Nephron progenitor cell (in vitro differentiated cells): ENCODE measurements around the gene ANGPTL2.

Experiments used
- DNase-seq: peaks from one replicate; pipeline ENCODE4 v3.0.0; 2021
- H3K27ac Mint-ChIP-seq: 2 replicates; pipeline ENCODE4 v1.8.0; 2021; ENCODE audit warnings: mild to moderate bottlenecking, moderate library complexity, mixed read lengths
- H3K27me3 Mint-ChIP-seq: 2 replicates; pipeline ENCODE4 v1.8.0; 2021; ENCODE audit warnings: mild to moderate bottlenecking, low read depth, mixed read lengths; ENCODE audit not compliant: poor library complexity
- H3K36me3 Mint-ChIP-seq: 2 replicates; pipeline ENCODE4 v1.8.0; 2021; ENCODE audit warnings: low read depth, mixed read lengths
- H3K4me1 Mint-ChIP-seq: 2 replicates; pipeline ENCODE4 v1.8.0; 2021; ENCODE audit warnings: mixed read lengths
- H3K4me3 Mint-ChIP-seq: 2 replicates; pipeline ENCODE4 v1.8.0; 2021; ENCODE audit warnings: mild to moderate bottlenecking, moderate library complexity, mixed read lengths
- H3K9me3 Mint-ChIP-seq: 2 replicates; pipeline ENCODE4 v1.8.0; 2021; ENCODE audit warnings: mild to moderate bottlenecking, moderate library complexity, mixed read lengths
- CTCF ChIP-seq: fragments of 200-600 bp; sonication (generic); IDR thresholded peaks from 2 replicates; pipeline ENCODE4 v1.5.0; 2021; ENCODE audit warnings: antibody characterized with exemption

The ANGPTL2 gene

GRCh38 chr9:127051881-127052595 is 70.4 kb downstream of the ANGPTL2 start:
- no peak for DNase-seq

GRCh38 chr9:127050591-127051001 is 71.8 kb downstream of the ANGPTL2 start:
- no peaks in the 10 kb centered on the region for H3K36me3 Mint-ChIP-seq
- H3K9me3 Mint-ChIP-seq: no peaks in the 10 kb centered on the region
- no peak overlapping the region for H3K4me3 Mint-ChIP-seq
- TF ChIP-seq CTCF: no peak
- peaks cover 3% of the 10 kb centered on the region for H3K27me3 Mint-ChIP-seq
- DNase-seq: no peak
- H3K27ac Mint-ChIP-seq: no peak overlapping the region
- H3K4me1 Mint-ChIP-seq: no peaks in the 10 kb centered on the region

More at GRCh38 chr9:127051881-127052595, 70.4 kb downstream of the ANGPTL2 start:
- Mint-ChIP-seq H3K27me3 (peaks cover 3% of the 10 kb centered on the region), H3K9me3 (no peaks in the 10 kb centered on the region), H3K4me3 (no peak overlapping the region), H3K4me1 (no peaks in the 10 kb centered on the region), H3K36me3 (no peaks in the 10 kb centered on the region), H3K27ac (no peak overlapping the region)
- no peak for TF ChIP-seq CTCF

- no peak overlapping the region for H3K27ac Mint-ChIP-seq
- H3K27me3 Mint-ChIP-seq: peaks cover 3% of the 10 kb centered on the region
- no peaks in the 10 kb centered on the region for H3K4me1 Mint-ChIP-seq
- DNase-seq: no peak
- H3K4me3 Mint-ChIP-seq: no peak overlapping the region
- no peak for TF ChIP-seq CTCF
- H3K36me3 Mint-ChIP-seq: no peaks in the 10 kb centered on the region
- no peaks in the 10 kb centered on the region for H3K9me3 Mint-ChIP-seq
Measured at GRCh38 chr9:127050152-127050551, 72.3 kb downstream of the ANGPTL2 start.

GRCh38 chr9:127049581-127049980 is 72.9 kb downstream of the ANGPTL2 start:
- H3K27ac Mint-ChIP-seq: no peak overlapping the region
- H3K4me1 Mint-ChIP-seq: no peaks in the 10 kb centered on the region
- no peak for DNase-seq
- no peaks in the 10 kb centered on the region for H3K36me3 Mint-ChIP-seq
- H3K4me3 Mint-ChIP-seq: no peak overlapping the region
- H3K27me3 Mint-ChIP-seq: peaks cover 3% of the 10 kb centered on the region
- H3K9me3 Mint-ChIP-seq: no peaks in the 10 kb centered on the region
- no peak for TF ChIP-seq CTCF

- Mint-ChIP-seq H3K36me3 (no peaks in the 10 kb centered on the region), H3K4me3 (no peak overlapping the region), H3K27ac (no peak overlapping the region), H3K4me1 (no peaks in the 10 kb centered on the region), H3K27me3 (peaks cover 3% of the 10 kb centered on the region), H3K9me3 (no peaks in the 10 kb centered on the region)
- DNase-seq: no peak
- TF ChIP-seq CTCF: no peak
Measured at GRCh38 chr9:127049044-127049443, 73.4 kb downstream of the ANGPTL2 start.

- no peak for DNase-seq
- Mint-ChIP-seq H3K27ac (no peak overlapping the region), H3K4me1 (no peaks in the 10 kb centered on the region), H3K36me3 (no peaks in the 10 kb centered on the region), H3K9me3 (no peaks in the 10 kb centered on the region), H3K4me3 (no peak overlapping the region), H3K27me3 (peaks cover 3% of the 10 kb centered on the region)
- TF ChIP-seq CTCF: no peak
Measured at GRCh38 chr9:127047971-127048370, 74.5 kb downstream of the ANGPTL2 start.
